Left ventricle myocardium inferior (tissue), 1 donor: Measurements from ENCODE around the gene SERTM1. TPM values are rescaled to one million over a fixed set of nuclear protein-coding genes. Genes with fewer than 3 reads are reported as not detected.

ENCODE experiments used
- DNase-seq: peaks from one replicate; pipeline ENCODE4 v3.0.0-alpha.2; 2020
- H3K27ac ChIP-seq: fragments of 200-600 bp; replicated peaks from 2 replicates; pipeline ENCODE4 v1.8.0; 2021
- H3K27me3 ChIP-seq: fragments of 200-600 bp; 2 replicates; pipeline ENCODE4 v1.8.0; 2021; ENCODE audit warnings: low read depth
- H3K36me3 ChIP-seq: fragments of 200-600 bp; 2 replicates; pipeline ENCODE4 v1.8.0; 2021
- H3K4me1 ChIP-seq: fragments of 200-600 bp; 2 replicates; pipeline ENCODE4 v1.8.0; 2021
- H3K4me3 ChIP-seq: fragments of 200-600 bp; 2 replicates; pipeline ENCODE4 v1.8.0; 2021; ENCODE audit warnings: mild to moderate bottlenecking, moderate library complexity
- H3K9me3 ChIP-seq: fragments of 200-600 bp; replicated peaks from 2 replicates; pipeline ENCODE4 v1.8.0; 2021
- intact Hi-C: fragments of 100-400 bp; cut with micrococcal nuclease; formaldehyde crosslinking; loops from one replicate; pipeline ENCODE4 v1.11.0; 2022
- long read RNA-seq: library from polyadenylated mRNA; unstranded; transcript quantifications from one replicate; pipeline ENCODE4 v2.0.0, GENCODE V29; 2021
- total RNA-seq: library from RNA; stranded (reverse); fragmentation: NEBNext Ultra II Directional; extraction: Animal tissue kit (Norgen Biotek cat#: 25700); gene quantifications from one replicate; pipeline ENCODE4 v1.2.1, GENCODE V29; 2021
- TF ChIP-seq, protein P1 (sequence below): fragments of 200-600 bp; IDR thresholded peaks from 2 replicates; pipeline ENCODE4 v1.8.0; 2021; ENCODE audit warnings: antibody characterized with exemption, mild to moderate bottlenecking, borderline replicate concordance
- donor health status: DM: no; HTN: yes; CAD: no; lungs with severe emphysema.

SERTM1 gene
- total RNA-seq: 0.60 TPM
- long read RNA-seq, partial matches to known transcripts: 0 of 4 reads
- long read RNA-seq, other reads (novel, unspliced or antisense): 0 of 4 reads

DNA sequence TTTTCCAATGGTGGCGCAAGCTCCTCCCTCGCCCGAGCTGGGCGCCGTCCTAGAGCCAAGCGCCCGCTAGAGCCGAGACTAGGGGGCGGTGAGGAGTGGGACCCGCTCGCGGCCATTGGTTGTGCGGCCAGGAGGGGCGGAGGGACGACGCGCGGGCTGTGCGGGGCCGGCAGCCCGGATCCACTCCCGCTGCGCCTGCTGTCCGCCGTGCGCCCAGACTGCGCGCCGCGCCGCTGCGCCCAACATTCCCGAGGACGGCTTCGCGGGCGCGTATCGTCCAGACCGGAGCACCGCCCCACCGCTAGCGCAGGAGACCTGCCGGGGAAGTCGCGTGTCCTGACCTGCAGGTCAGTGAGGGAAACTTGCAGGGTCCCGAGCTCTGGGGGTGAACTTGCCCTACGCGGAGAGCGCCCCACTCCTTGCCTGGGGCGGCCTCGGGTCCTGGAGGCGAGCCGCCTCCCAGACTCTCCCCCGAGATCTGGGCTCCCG lies at the start of gene SERTM1:
TSS of gene SERTM1 (plus strand) at position 183 of the 489 bp plus-strand sequence. CDS start 21,059 bp downstream, outside the sequence.
- H3K4me3 ChIP-seq: peak within 1 kb of the TSS; percentile 70
- peak; percentile 45 for DNase-seq
- TF ChIP-seq, protein P1, sequence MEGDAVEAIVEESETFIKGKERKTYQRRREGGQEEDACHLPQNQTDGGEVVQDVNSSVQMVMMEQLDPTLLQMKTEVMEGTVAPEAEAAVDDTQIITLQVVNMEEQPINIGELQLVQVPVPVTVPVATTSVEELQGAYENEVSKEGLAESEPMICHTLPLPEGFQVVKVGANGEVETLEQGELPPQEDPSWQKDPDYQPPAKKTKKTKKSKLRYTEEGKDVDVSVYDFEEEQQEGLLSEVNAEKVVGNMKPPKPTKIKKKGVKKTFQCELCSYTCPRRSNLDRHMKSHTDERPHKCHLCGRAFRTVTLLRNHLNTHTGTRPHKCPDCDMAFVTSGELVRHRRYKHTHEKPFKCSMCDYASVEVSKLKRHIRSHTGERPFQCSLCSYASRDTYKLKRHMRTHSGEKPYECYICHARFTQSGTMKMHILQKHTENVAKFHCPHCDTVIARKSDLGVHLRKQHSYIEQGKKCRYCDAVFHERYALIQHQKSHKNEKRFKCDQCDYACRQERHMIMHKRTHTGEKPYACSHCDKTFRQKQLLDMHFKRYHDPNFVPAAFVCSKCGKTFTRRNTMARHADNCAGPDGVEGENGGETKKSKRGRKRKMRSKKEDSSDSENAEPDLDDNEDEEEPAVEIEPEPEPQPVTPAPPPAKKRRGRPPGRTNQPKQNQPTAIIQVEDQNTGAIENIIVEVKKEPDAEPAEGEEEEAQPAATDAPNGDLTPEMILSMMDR: no peak

DNA sequence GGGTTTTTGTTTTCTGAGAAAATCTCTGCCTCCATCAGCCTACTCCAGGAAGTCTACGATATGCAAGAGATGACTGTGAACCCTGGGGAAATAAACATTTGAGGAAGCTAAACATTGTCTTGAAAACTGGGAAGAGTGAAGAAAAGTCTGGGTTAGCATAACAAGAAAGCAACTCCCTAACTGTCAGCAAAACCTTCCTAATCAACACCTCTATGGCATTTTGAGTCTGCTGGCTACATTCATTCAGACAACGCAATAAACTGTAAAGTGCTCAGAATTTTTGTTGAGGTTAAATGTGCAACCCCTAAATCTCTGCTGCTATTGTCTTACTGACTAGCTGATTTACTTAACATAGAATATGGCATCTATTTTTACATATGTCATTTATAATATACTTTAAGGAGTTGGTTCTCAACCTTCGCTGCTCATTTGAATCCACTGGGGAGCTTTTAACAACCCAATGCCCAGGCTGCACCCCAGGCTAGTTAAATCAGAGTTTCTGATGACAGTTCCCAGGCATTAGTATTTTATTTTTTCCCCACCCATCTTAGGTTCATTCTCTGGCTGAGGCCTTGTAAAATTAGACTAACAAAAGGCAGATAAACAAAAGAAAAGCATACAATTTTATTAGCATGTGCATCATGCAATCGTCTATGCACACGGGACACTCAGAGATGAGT lies 45.3 kb upstream of the SERTM1 start:
- H3K27ac ChIP-seq: no peak overlapping the region
- TF ChIP-seq, protein P1: no peak
- intact Hi-C loops: no loop called here
- peaks cover 4% of the 10 kb centered on the region for H3K4me1 ChIP-seq
- H3K36me3 ChIP-seq: no peaks in the 10 kb centered on the region
- no peaks in the 10 kb centered on the region for H3K9me3 ChIP-seq
- no peaks in the 10 kb centered on the region for H3K27me3 ChIP-seq
- H3K4me3 ChIP-seq: no peak overlapping the region
- DNase-seq: no peak

More for the DNA sequence above, at the start of gene SERTM1:
- Histone ChIP-seq H3K27me3 (peaks cover 51% of the 10 kb centered on the region), H3K27ac (no peak within 1 kb of the TSS), H3K4me1 (no peaks in the 10 kb centered on the region), H3K9me3 (no peaks in the 10 kb centered on the region), H3K36me3 (no peaks in the 10 kb centered on the region)
- intact Hi-C loops: no loop called here

DNA sequence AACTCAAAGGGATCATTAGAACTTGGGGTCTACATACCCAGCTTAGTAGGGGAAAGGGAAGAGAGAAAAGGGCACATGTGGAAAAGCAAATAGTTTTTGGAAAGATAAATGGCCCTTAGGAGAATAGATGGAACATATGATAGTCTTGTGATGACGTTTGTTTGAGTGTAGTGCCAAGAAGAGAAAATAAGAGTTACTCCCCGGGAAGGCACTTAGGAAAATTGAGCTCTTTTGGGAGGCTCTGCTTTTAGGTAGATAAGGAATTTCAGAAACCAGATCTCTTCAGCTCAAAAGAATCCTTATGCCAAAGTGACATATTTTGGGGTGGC lies 44.8 kb upstream of the SERTM1 start:
- no peak overlapping the region for H3K4me3 ChIP-seq
- no peaks in the 10 kb centered on the region for H3K27me3 ChIP-seq
- peaks cover 4% of the 10 kb centered on the region for H3K4me1 ChIP-seq
- TF ChIP-seq, protein P1: no peak
- H3K9me3 ChIP-seq: no peaks in the 10 kb centered on the region
- no peak for DNase-seq
- no peak overlapping the region for H3K27ac ChIP-seq
- intact Hi-C loops: no loop called here
- H3K36me3 ChIP-seq: no peaks in the 10 kb centered on the region

DNA sequence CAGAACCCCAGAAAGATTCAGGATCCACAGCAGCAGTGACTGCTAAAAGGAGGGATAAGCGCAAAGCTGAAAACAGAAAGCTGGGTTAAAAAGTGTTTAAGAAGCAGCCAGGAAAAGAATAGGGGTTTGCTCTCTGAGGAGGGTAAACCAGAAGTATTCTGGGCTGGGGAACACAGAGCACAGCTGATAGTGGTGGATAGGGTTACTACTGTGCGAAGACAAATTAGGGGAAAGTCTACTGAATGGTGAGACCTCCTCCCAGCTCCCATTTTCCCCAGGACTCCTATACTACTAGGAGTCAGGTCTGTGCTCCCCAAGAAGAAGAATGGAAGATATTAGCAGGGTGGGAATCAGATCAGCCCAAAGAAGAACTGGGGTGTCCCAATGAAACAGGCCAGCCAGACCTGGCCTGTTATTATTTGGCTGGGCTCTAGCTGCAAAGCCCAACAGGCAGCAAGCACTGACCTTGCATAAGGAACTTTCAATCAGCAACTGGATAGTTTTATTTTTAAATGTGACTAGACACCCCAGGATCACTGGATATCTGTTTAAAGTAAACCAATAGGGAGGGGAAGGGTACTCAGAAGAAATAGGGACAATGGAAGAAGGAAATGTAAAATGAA lies 43.5 kb upstream of the SERTM1 start:
- TF ChIP-seq, protein P1: no peak
- H3K4me3 ChIP-seq: no peak overlapping the region
- H3K36me3 ChIP-seq: no peaks in the 10 kb centered on the region
- DNase-seq: no peak
- intact Hi-C loops: no loop called here
- peaks cover 4% of the 10 kb centered on the region for H3K4me1 ChIP-seq
- H3K9me3 ChIP-seq: no peaks in the 10 kb centered on the region
- no peaks in the 10 kb centered on the region for H3K27me3 ChIP-seq
- no peak overlapping the region for H3K27ac ChIP-seq

DNA sequence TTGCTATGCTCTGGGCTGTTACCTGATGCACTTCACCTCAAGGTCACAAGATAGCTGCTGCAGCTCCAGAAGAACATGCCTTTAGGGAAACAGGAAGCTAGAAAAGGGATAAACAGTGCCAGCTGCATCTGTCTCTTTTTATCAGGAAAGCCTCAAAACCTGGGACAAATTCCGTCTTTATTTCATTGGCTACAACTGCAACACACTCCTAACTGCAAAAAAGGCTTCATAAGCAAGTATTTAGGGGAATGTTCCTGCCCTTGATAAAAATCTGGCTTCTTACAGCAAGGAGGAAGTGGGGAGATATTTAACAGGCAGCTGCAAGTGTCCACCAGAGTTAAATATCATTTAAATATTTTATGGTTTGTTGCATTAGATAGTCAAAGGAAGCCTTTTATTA lies 34.2 kb upstream of the SERTM1 start:
- Histone ChIP-seq H3K9me3 (no peaks in the 10 kb centered on the region), H3K27ac (no peak overlapping the region), H3K4me1 (no peaks in the 10 kb centered on the region), H3K4me3 (no peak overlapping the region), H3K36me3 (no peaks in the 10 kb centered on the region), H3K27me3 (no peaks in the 10 kb centered on the region)
- intact Hi-C loops: no loop called here
- no peak for DNase-seq
- TF ChIP-seq, protein P1: no peak
